ENCODE data around the gene PPP2R2B. TPM values are rescaled to one million over a fixed set of nuclear protein-coding genes. Genes with fewer than 3 reads are reported as not detected.

PPP2R2B gene
- total and polyA plus RNA-seq, 3 donors from 2014 or later: 9.8 to 36.6 (median 32.0) TPM

DNA sequence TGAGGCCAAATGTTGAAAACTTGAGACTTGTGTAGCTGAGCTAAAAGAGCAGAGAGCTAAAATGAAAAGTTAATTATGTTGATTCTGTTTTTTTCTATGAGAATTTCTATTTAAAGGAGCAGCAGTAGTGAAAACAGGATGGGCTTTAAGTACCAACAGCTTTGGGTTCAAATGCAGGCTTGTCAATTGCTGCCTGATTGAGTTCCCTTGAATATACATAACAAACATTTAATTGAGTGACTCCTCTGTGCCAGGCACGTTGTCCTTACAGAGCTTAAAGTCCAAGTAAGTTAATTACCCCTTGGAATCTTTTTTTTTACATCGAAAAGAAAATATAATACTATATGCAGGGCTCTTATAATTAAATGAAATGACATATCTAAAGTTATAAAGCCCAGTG lies 38.5 kb downstream of the PPP2R2B start:
- DNase-seq: no peak
- 57 to 64% methylated on average over 2 of the region's 2 CpGs for WGBS, 2 donors
- H3K4me3 ChIP-seq: no peak overlapping the region
- H3K4me1 ChIP-seq: no peaks in the 10 kb centered on the region
- no peak overlapping the region for H3K27ac ChIP-seq
- H3K36me3 ChIP-seq (ENCODE audit: low read depth, missing control alignments): no peaks in the 10 kb centered on the region
- TF ChIP-seq POLR2A (IDR thresholded peaks at IDR 0.05): no peak
- no peaks in the 10 kb centered on the region for H3K9me3 ChIP-seq
- intact Hi-C loops (cut with DNase I; ENCODE audit: low total_unique reads): no loop called here
- H3K27me3 ChIP-seq: no peaks in the 10 kb centered on the region

GRCh38 chr5:146836226-146836842 lies 42.2 kb downstream of the PPP2R2B start:
- no peak for TF ChIP-seq CTCF (IDR thresholded peaks at IDR 0.05)
- TF ChIP-seq POLR2A (IDR thresholded peaks at IDR 0.05): no peak
- Histone ChIP-seq H3K27me3 (no peaks in the 10 kb centered on the region), H3K27ac (no peak overlapping the region), H3K9me3 (no peaks in the 10 kb centered on the region), H3K4me1 (no peaks in the 10 kb centered on the region), H3K36me3 (ENCODE audit: low read depth, missing control alignments) (no peaks in the 10 kb centered on the region), H3K4me3 (no peak overlapping the region)
- no peak for DNase-seq
- intact Hi-C loops (cut with DNase I; ENCODE audit: low total_unique reads): no loop called here
- 71 to 78% methylated on average over 3 of the region's 3 CpGs for WGBS, 2 donors

DNA sequence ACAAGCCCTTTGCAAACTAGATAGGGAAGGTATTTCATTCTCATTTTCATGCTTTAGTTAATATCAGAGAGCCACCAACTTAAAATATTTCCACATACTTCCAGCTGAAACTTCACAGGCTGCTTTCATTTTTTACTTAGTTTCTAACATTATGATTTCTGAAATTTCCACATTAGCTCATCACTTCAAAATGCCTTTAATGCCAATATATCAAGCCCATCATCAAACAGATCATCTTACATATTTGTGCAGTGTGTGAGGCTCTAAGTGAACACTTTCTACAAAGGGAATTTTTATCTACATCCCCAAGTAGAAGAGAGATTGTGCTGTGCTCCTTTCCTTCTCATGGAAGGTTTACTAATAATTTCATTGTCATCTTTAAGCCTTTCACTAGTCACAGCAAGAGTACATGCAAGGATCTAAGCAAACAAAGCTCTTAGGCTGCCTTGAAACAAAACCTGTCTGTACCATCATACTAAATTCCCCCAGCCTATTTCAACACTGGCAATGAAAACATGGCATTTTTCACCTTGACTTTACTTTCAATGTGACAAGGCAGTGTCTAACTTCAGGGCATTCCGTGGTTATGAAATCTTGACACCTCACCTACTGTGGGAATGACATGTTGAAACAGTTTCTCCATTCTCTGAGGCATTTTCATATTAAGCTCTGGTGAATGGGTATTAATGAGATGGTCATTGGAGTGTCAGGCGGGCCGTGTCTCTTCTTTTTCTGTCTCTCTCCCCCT lies 45.4 kb downstream of the PPP2R2B start:
- no peak overlapping the region for H3K27ac ChIP-seq
- DNase-seq: no peak
- H3K9me3 ChIP-seq: no peaks in the 10 kb centered on the region
- intact Hi-C loops (cut with DNase I; ENCODE audit: low total_unique reads): no loop called here
- no peak overlapping the region for H3K4me3 ChIP-seq
- no peaks in the 10 kb centered on the region for H3K4me1 ChIP-seq
- TF ChIP-seq POLR2A (IDR thresholded peaks at IDR 0.05): no peak
- TF ChIP-seq CTCF (IDR thresholded peaks at IDR 0.05): no peak
- no peaks in the 10 kb centered on the region for H3K27me3 ChIP-seq
- no peaks in the 10 kb centered on the region for H3K36me3 ChIP-seq (ENCODE audit: low read depth, missing control alignments)
- 73 to 85% methylated on average over 3 of the region's 3 CpGs for WGBS, 2 donors

DNA sequence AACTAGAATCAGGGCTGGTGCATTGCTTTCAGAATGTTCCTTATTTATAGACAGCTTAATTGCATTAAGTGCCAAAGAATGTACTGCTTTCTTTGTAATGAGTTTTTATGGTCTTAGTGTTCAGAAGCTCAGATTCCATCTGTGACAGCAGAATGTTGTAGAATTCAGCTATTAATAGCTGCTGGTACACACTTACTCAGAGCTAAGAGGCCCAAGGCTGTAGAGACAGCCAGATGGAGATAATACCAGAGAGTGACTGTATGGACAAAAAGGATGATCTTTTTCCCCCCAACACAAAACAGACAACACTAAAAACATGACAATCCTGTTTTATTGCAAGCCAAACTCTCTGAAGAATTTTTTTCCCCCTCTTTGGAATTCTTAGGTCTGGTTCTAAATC lies 50.2 kb downstream of the PPP2R2B start:
- Histone ChIP-seq H3K36me3 (ENCODE audit: low read depth, missing control alignments) (no peaks in the 10 kb centered on the region), H3K27ac (no peak overlapping the region), H3K4me3 (no peak overlapping the region), H3K4me1 (no peaks in the 10 kb centered on the region), H3K27me3 (no peaks in the 10 kb centered on the region), H3K9me3 (no peaks in the 10 kb centered on the region)
- DNase-seq: no peak
- intact Hi-C loops (cut with DNase I; ENCODE audit: low total_unique reads): no loop called here
- TF ChIP-seq CTCF (IDR thresholded peaks at IDR 0.05) (no peak), POLR2A (IDR thresholded peaks at IDR 0.05) (no peak)

GRCh38 chr5:146827901-146828300 lies 50.7 kb downstream of the PPP2R2B start:
- Histone ChIP-seq H3K36me3 (ENCODE audit: low read depth, missing control alignments) (no peaks in the 10 kb centered on the region), H3K9me3 (no peaks in the 10 kb centered on the region), H3K27me3 (no peaks in the 10 kb centered on the region), H3K27ac (no peak overlapping the region), H3K4me1 (no peaks in the 10 kb centered on the region), H3K4me3 (no peak overlapping the region)
- DNase-seq: no peak
- intact Hi-C loops (cut with DNase I; ENCODE audit: low total_unique reads): no loop called here
- no peak for TF ChIP-seq POLR2A (IDR thresholded peaks at IDR 0.05)
- WGBS, 2 donors: 79 to 86% methylated on average over 2 of the region's 2 CpGs

Measured in testis (tissue), 3 donors.